Natural killer cell (primary cell): Measurements from ENCODE around the gene NTM. TPM values are rescaled to one million over a fixed set of nuclear protein-coding genes. Genes with fewer than 3 reads are reported as not detected.

ENCODE experiments used
- ATAC-seq, 3 donors: fragments of 150-1000 bp in 2 of 3; fragments of 200-7000 bp in 1 of 3; cut with Tn5 transposase; 1 replicate in 1 of 3; 2 replicates in 2 of 3; pipeline ENCODE4 v1.10.0; 2021; ENCODE audit warnings: mild to moderate bottlenecking in 2 of 3, moderate library complexity in 2 of 3
- DNase-seq, 2 donors: peaks; one replicate each; pipeline versions ENCODE4 v3.0.0 to v3.0.0-alpha.2; 2013 to 2021; ENCODE audit warnings: mixed read lengths in 1 of 2
- H3K27ac ChIP-seq: one replicate; pipeline ENCODE4 v1.5.1; 2013; ENCODE audit warnings: mild to moderate bottlenecking, low read length
- H3K27me3 ChIP-seq: one replicate; pipeline ENCODE4 v1.6.1; 2013; ENCODE audit warnings: low read length; ENCODE audit not compliant: control insufficient read depth, insufficient read depth
- H3K36me3 ChIP-seq: one replicate; pipeline ENCODE4 v1.6.1; 2013; ENCODE audit warnings: low read length; ENCODE audit not compliant: control insufficient read depth, insufficient read depth
- H3K4me1 ChIP-seq: one replicate; pipeline ENCODE4 v1.6.1; 2013; ENCODE audit warnings: low read length; ENCODE audit not compliant: control insufficient read depth, insufficient read depth
- H3K4me3 ChIP-seq: one replicate; pipeline ENCODE4 v1.5.1; 2013; ENCODE audit warnings: low read length
- H3K9me3 ChIP-seq: one replicate; pipeline ENCODE4 v1.6.1; 2013; ENCODE audit warnings: low read length; ENCODE audit not compliant: control insufficient read depth, insufficient read depth
- H3K27ac Mint-ChIP-seq, 2 donors: one replicate each; pipeline ENCODE4 v1.8.0; 2022; ENCODE audit warnings: mild to moderate bottlenecking in 2 of 2, mixed read lengths in 2 of 2, moderate library complexity in 1 of 2
- H3K27me3 Mint-ChIP-seq, 2 donors: one replicate each; pipeline ENCODE4 v1.8.0; 2022; ENCODE audit warnings: low read depth in 2 of 2, mixed read lengths in 2 of 2
- H3K36me3 Mint-ChIP-seq: one replicate; pipeline ENCODE4 v1.8.0; 2022; ENCODE audit warnings: mixed read lengths
- H3K4me1 Mint-ChIP-seq, 2 donors: one replicate each; pipeline ENCODE4 v1.8.0; 2022; ENCODE audit warnings: mixed read lengths in 2 of 2
- H3K4me3 Mint-ChIP-seq: one replicate; pipeline ENCODE4 v1.8.0; 2022; ENCODE audit warnings: mild to moderate bottlenecking, moderate library complexity, mixed read lengths
- H3K9me3 Mint-ChIP-seq, 2 donors: one replicate each; pipeline ENCODE4 v1.8.0; 2022; ENCODE audit warnings: mixed read lengths in 2 of 2
- WGBS: methylation state at CpG from one replicate; pipeline ENCODE4 v1.1.7; 2013; ENCODE audit warnings: missing lambda C conversion rate; ENCODE audit not compliant: insufficient coverage; 5-methylcytosine and 5-hydroxymethylcytosine counted together
- intact Hi-C: fragments of 100-400 bp; cut with micrococcal nuclease; formaldehyde crosslinking; loops from one replicate; pipeline ENCODE4 v1.14.2; 2022
- total RNA-seq, 4 donors: library from RNA; stranded (reverse); fragments of 120-200 nt in 1 of 4; gene quantifications; one replicate each; pipeline versions ENCODE4 v1.2.3 to v1.2.4, GENCODE V29; 2013 to 2022
- TF ChIP-seq, protein P1 (sequence below): fragments of 200-600 bp; IDR thresholded peaks from one replicate; pipeline ENCODE4 v1.8.0; 2022; ENCODE audit warnings: antibody characterized with exemption

NTM gene
- total RNA-seq, 3 donors from 2014 or later (not counting 1 experiment from before 2014, with no cell fraction given) = not detected

DNA sequence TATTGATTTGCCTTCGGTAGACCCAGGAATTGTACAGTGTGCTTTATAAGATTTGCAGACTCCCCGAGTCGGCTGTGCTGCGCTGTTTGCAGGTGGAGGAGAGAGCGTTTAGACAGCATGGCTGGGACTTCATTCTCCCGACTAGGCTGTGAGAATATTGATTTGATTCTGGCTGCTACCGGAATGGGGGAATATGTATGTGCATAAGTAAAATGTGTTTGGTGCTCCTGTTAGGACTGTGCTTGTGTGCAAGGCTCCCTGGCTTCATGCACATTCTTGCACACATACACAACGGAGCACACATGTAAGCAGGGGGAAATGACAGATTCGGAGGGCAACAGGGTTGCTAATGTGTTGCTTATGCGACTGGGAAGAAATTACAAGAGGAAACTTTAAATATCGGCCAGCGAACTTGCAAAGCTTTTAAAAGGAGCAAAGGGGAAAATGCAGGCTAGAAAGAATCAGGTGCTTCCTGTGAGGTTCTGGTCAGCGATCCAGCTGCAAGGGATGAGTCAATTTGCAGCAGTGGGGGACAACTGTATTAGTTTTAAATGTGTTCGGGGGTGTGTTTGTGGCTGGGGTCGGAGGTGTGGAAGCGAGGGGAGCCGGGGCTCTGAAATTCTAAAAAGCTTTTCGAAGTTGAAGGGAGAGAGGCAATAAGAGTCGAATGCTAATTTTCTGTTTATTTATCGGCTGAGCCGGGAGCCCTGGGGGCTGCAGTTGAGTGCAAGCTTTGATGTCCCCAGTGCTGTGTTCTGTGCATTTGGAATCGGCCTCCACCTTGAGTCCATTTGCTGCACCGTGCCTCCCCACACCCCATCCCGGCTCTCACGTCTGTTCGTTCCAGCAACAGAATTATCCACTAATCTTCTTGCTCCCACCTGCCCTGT is 731 bp downstream of the NTM start:
- Mint-ChIP-seq H3K36me3 (no peaks in the 10 kb centered on the region), H3K27me3 (peaks cover 0 to 3% of the 10 kb centered on the region in 2 donors), H3K4me1 (no peaks in the 10 kb centered on the region), H3K4me3 (no peak overlapping the region), H3K27ac (no peak overlapping the region), H3K9me3 (no peaks in the 10 kb centered on the region)
- TF ChIP-seq, protein P1, sequence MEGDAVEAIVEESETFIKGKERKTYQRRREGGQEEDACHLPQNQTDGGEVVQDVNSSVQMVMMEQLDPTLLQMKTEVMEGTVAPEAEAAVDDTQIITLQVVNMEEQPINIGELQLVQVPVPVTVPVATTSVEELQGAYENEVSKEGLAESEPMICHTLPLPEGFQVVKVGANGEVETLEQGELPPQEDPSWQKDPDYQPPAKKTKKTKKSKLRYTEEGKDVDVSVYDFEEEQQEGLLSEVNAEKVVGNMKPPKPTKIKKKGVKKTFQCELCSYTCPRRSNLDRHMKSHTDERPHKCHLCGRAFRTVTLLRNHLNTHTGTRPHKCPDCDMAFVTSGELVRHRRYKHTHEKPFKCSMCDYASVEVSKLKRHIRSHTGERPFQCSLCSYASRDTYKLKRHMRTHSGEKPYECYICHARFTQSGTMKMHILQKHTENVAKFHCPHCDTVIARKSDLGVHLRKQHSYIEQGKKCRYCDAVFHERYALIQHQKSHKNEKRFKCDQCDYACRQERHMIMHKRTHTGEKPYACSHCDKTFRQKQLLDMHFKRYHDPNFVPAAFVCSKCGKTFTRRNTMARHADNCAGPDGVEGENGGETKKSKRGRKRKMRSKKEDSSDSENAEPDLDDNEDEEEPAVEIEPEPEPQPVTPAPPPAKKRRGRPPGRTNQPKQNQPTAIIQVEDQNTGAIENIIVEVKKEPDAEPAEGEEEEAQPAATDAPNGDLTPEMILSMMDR = no peak
- 25% methylated on average over 26 of the region's 26 CpGs for WGBS
- intact Hi-C loops = no loop called here
- Histone ChIP-seq H3K4me3 (no peak overlapping the region), H3K9me3 (peaks cover 5% of the 10 kb centered on the region), H3K4me1 (no peaks in the 10 kb centered on the region), H3K27ac (no peak overlapping the region), H3K27me3 (no peaks in the 10 kb centered on the region), H3K36me3 (no peaks in the 10 kb centered on the region)
- DNase-seq = no peak
- no peak for ATAC-seq

DNA sequence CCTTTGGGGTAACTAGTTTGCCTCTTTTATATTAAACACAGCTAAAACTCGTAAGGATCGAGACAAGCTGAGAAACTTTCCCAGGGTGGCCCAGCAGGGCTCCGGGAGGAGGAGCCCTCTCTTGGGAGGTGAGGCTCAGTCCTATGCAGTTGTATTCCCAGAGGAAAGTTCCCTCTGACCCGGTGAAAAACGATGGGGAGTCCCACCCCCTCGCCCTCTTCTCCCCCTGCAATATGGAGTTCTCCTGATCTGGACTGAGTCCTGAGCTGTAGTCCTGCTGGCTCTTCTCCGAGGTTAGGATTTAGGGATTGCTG is 1.3 kb downstream of the NTM start:
- DNase-seq = no peak
- no peak for ATAC-seq
- no peaks in the 10 kb centered on the region for H3K9me3 Mint-ChIP-seq
- Histone ChIP-seq H3K9me3 (peaks cover 5% of the 10 kb centered on the region), H3K27ac (no peak overlapping the region), H3K27me3 (no peaks in the 10 kb centered on the region), H3K36me3 (no peaks in the 10 kb centered on the region), H3K4me3 (no peak overlapping the region), H3K4me1 (no peaks in the 10 kb centered on the region)
- no peaks in the 10 kb centered on the region for H3K4me1 Mint-ChIP-seq
- intact Hi-C loops = no loop called here
- H3K4me3 Mint-ChIP-seq = no peak overlapping the region
- H3K36me3 Mint-ChIP-seq = no peaks in the 10 kb centered on the region
- WGBS = 33% methylated on average over 7 of the region's 7 CpGs
- H3K27me3 Mint-ChIP-seq = peaks cover 0 to 3% of the 10 kb centered on the region in 2 donors
- TF ChIP-seq, protein P1 = no peak
- no peak overlapping the region for H3K27ac Mint-ChIP-seq

DNA sequence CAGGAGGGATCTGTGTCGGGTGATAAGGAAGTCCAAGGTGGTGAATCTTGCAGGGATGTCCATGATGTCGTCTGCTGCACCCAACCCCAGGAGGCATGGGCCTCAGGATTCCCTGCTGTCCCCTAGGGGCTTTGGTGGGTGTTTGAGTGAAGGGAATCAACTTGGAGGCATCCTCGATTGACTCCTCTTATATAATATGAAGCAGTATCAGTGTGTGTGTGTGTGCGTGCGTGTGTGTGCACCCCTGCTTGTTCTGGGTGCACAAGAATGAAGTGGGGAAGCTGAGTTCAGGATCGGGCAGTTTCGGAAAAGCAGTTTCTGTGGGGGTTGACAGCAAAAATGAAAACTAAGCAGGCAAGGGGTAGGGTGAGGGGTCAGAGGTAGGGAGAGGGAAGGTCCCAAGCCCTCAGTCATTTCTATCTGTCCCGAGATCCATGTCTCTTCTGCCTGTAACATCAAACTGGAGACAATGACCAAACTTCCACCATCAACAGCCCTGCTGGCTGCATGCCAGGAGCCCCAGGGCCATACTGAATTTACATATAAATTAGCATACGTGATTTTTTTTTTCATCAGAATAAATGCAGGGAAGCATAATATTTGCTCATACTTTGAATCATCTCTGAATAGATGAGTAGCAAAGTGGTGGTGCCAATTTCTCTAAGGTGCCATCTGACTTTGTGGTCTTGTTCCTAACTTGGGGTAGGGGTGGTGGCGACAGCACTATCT is 2.0 kb downstream of the NTM start:
- Mint-ChIP-seq H3K4me1 (no peaks in the 10 kb centered on the region), H3K4me3 (no peak overlapping the region), H3K27ac (no peak overlapping the region), H3K9me3 (no peaks in the 10 kb centered on the region), H3K36me3 (no peaks in the 10 kb centered on the region), H3K27me3 (peaks cover 0 to 3% of the 10 kb centered on the region in 2 donors)
- intact Hi-C loops = no loop called here
- no peak for ATAC-seq
- DNase-seq = no peak
- 81% methylated on average over 9 of the region's 10 CpGs for WGBS
- Histone ChIP-seq H3K4me3 (no peak overlapping the region), H3K9me3 (peaks cover 5% of the 10 kb centered on the region), H3K27me3 (no peaks in the 10 kb centered on the region), H3K36me3 (no peaks in the 10 kb centered on the region), H3K27ac (no peak overlapping the region), H3K4me1 (no peaks in the 10 kb centered on the region)
- TF ChIP-seq, protein P1 = no peak
